GM19324 (cell line): ENCODE data around the gene ENO1.
A peak's percentile ranks its signal among the peaks of the same experiment; 100 is the strongest.
"Not testable (repeated sequence)": the region's sequence is repeated elsewhere in the genome, so short reads cannot be mapped to it uniquely, and the experiment has no call there.

Experiments used
- ATAC-seq: cut with Tn5 transposase; IDR thresholded peaks from one replicate; pipeline ENCODE4 v1.9.1; 2021; ENCODE audit warnings: mild to moderate bottlenecking, moderate library complexity; ENCODE audit not compliant: unreplicated experiment, low FRiP score

ENO1 gene

DNA sequence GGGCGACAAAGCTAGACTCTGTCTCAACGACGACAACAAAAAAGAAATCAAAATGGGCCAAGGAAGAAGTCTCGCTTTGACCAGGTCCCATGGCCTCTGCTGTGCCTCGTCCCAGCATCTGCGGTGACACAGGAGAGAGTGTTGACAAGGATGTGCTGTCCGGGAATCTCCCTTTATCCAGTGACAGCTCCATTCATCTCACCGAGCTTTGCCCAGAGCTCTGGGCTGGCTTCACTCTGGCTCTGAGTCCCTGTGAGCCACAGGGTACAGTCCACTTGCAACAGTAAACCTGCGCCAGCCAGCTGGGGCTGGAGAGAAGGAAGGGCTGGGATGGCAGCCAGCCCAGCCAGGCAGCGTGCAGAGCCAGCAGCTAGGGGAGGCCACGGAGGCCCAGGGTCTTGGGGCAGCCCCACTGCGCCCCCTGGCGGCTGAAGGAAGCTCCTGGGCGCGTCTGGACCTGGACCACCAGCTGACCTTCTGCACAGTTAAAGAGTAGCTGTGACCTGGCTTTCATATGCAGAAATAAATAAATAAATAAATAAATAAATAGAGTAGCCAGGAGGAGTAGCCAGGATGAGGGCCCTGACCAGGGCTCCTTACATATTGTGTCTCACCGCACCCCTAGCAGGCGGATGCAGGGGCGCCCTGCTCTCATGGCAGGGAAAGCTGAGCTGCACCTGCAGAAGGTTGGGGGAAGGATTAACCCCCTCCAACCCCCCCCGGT is 29.7 kb downstream of the ENO1 start:
- ATAC-seq: no peak

DNA sequence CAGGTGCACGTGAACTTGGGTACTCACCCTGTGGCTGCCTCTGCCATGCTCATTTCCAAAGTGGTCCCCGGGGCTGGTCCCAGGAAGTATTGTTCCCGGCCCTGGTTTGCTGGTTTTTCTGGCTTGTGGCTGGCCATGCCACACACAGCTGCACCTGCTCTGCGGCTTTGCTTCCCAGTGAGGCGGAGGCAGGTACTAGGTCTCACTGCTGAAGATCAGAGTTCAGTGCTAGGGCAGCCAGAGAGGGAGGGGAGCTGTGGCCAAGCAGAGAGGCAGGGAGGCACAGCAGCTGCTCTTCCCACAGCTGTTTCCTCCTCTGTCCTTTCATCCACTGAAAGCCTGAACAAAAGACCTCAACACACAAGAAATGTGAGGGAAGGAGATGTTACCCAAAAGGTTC is 30.5 kb downstream of the ENO1 start:
- no peak for ATAC-seq

DNA sequence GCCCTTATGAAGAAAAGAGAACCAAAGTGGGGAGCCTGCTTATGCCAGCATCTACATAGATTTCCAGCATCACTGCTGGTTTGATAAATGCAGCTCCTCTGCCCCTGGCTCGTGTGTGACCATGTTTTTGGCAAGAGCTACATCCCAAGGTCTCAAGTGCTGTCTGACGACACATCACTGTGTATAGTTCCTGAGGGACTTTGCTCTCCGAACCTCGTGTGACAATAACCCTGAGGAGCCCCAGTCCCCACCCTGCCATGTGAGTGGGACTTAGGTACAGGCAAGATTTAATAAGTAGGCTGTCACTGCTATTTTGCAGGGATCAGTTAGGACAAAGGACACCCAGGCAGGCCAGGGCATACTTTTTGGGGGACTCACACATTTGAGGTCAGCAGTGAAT is 32.2 kb downstream of the ENO1 start:
- no peak for ATAC-seq

DNA sequence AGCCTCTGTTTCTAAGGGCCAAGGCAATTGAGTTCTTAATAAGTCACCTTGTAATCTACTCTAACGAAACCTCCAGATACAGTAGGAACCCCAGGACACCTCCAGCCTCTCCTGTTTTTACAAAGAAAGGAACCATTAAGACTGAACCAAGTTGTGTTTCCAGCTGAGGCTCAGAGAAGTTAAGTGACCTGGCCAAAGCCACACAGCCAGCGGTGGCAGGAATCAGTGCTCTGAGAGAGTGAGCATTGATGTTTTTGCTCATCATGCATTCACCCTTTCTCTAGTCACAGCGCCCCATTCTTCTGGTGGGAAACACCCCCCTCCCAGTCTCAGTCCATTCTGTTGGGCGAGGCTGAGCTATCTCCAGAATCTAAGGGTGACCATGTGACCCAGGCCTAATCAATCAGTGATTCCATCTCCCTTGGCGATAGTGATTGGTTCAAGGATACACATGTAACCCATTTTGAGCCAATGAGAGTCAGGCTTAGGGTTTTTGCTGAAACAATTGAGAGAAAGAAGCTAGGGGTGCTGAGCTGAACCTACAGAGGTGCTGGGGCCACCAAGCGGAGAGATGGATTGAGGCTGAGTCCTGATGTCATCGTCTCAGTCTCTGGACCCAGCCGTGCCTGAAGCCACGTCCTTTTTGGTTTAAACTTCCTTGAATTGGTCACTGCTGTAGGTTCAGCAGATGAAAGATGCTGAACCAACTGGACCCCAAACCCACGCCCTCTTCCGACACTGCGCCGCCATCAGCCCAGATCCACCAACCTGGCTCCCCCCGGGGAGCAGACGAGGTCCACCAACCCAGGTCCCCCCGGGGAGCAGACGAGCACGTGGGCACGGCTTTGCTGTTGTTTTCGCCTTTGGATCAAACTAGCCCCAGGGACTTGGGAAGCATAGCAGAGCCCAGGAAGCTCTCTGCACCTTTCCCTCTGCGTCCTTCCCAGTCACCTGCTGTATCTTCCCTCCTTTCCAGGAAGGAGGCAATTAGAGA is 33.1 kb downstream of the ENO1 start:
- no peak for ATAC-seq

DNA sequence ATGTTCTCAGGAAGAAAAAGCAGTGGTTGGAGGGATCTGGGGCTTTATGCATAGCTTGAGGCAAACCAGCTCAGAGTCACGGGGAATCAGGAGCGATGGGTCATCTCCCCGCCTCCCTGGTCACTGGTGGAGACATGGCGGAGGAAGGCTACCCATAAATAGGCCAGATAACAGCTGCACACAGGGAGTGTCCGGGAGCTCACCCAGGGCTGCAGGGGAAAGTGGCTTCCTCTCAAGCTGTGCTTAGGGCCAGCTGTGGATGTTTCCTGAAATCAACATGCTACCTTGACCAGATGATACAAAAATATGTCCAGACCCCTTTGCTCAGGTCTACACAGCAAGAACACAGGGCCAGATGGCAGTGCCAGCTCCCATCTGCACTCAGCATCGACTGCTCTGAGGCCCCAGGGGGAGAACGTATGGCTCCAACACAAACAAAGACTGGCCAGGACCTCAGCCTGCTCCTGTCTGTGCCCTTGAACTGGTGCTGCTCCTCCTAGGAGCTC is 33.9 kb downstream of the ENO1 start:
- ATAC-seq: no peak

DNA sequence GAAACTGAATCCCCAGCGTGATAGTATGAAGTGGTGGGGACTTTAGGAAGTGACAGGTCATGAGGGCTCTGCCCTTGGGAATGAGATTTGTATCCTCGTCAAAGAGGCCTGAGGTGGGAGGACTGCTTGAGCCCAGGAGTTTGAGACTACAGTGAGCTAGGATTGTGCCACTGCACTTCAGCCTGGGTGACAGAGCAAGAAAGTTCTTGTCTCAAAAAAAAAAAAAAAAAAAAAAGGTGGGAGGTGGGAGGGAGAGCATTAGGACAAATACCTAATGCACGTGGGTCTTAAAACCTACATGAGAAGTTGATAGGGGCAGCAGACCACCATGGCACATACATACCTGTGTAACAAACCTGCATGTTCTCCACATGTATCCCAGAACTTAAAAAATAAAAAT is 37.1 kb downstream of the ENO1 start:
- ATAC-seq: no peak

DNA sequence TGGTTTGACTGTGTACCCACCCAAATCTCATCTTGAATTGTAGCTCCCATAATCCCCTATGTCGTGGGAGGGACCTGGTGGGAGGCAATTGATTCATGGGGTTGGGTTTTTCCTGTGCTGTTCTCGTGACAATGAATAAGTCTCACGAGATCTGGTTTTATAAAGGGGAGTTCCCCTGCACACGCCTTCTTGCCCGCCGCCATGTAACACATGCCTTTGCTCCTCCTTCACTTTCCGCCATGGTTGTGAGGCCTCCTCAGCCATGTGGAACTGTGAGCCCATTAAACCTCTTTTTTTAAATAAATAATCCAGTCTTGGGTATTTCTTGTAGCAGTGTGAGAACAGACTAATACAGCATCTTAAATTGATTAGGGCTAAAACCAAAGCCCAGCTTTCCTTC is 38.5 kb downstream of the ENO1 start:
- ATAC-seq: no peak

DNA sequence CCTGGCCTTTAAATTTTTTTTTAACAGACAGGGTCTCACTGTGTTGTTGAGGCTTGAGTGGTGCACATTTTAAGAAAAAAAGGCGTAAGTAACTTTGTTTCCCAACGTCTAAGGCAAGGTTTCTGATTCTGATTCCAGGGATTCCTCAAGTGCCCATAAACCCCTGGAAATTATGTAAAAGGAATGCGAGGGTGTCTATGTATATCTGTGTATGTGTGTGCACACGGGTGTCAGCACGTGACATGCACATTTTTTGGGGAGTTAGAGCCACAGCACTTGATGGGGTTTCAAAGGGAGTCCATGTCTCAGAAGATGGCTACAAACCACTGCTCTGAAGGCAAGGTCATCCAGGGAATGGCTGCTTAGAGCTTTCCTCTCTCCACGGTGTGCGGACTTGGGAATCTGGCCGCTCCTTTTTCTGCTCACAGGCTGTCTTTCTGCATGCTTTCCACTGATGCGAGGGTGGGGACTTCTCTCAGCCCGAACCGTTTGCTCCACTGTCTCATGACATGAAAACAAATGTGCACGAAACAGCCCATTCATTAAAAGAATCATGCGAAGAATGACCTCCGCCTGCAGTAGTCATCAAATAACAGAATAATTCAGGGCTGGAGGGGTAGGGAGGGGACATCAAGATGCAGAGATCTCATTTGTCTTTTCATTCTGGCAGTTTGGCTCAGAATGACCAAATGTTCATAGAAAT is 42.4 kb downstream of the ENO1 start:
- no peak for ATAC-seq

DNA sequence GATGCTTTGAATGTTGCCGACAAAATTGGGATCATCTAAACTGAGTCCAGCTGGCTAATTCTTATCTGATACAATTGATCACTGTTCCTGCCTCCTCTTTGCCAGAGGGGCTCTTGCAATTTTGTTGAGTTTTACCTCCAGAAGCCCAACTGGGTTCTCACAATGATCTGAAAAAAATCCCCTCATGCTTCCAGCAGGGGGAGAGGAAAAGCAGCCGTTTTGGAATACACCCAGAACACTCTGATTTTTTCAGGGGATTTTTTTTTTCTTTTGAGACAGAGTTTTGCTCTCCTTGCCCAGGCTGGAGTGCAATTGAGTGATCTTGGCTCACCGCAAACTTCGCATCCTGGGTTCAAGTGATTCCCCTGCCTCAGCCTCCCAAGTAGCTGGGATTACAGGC is 47.1 kb downstream of the ENO1 start:
- no peak for ATAC-seq

DNA sequence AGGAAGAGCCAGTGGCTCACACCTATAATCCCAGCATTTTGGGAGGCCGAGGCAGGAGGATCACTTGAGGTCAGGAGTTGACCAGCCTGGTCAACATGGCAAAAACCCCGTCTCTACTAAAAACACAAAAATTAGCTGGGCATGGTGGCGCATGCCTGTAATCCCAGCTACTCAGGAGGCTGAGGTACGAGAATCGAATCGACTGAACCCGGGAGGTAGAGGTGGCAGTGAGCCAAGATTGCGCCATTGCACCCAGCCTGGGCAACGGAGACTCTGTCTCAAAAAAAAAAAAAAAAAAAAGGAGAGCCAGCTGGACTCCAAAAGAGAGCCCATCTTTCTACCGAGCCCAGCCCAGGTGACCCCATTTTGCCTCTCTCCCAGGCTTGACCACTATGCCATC is 47.8 kb downstream of the ENO1 start:
- ATAC-seq: not testable (repeated sequence)

DNA sequence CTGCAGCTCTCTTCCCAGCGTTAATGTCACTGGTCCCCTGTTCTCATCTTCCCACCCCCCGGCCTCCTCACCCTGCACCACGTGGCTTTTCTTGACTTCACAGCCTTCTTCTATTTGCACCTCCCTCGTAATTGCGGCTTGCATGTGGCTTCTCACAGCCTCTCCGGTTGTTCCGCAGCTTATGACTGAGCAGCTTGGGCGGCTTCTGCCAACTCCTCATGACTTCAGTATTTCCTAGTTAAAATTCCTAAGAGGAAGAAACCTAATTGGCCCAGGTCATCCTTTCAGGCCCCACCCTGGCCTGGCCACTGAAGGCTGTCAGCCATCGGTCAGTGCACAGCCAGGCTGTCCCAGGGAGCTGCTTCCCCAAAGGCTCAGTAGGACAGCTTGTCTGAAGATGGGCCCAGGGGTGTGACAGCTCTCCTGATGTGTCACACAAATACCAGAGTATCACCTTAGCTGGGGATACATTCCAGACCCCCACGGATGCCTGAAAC is 52.5 kb downstream of the ENO1 start:
- ATAC-seq: no peak

DNA sequence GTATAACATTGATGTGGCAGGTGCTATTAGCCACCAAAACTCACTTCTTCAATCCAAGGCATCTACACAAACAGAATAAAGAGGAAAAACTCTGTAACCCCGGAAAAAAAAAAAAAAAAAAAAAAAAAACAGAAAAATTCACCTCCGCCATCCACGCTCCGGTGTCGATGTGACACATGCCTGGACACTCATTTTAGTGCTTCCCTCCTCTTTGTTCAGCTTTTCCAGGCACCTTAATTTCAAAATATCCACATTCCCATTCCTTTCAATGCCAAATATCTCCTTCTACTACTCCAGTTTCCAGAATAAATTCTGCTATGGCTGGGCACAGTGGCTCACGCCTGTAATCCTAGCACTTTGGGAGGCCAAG is 55.2 kb downstream of the ENO1 start:
- no peak for ATAC-seq

DNA sequence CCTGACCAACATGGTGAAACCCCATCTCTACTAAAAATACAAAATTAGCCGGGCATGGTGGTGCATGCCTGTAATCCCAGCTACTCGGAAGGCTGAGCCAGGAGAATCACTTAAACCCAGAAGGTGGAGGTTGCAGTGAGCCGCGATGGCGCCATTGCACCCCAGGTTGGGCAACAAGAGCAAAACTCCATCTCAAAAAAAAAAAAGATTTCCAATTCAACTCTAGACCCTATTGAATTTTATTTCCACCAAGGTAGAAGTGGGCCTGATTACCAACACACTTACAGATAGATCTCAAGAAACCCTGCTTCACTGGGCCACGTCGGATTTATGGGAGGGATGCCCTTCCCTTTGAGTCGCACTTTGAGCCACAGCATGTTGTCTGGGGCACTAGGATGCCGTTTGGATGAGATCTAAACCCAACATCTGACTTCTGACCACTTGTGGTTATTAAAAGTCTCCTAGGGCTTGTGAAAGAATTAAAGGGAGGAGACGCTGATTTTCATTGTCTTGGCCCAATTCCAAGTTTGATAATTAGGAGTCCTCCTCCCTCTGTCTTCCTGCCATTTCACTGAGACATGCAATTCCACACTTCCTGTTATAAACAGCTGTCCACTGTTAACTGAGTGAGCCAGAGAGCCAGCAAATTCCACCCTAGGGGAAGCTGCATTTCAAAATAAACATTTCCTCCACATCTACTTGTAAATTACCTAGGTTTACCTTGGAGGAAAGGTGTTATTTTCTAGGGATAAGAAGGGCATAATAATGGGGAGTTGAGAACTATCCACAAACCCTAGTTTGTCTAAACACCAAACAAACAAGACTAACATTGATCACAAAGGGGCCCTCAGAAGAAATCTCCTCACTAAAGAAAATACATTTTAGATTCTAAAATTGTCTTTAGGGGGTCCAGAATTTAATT is 55.9 kb downstream of the ENO1 start:
- no peak for ATAC-seq

DNA sequence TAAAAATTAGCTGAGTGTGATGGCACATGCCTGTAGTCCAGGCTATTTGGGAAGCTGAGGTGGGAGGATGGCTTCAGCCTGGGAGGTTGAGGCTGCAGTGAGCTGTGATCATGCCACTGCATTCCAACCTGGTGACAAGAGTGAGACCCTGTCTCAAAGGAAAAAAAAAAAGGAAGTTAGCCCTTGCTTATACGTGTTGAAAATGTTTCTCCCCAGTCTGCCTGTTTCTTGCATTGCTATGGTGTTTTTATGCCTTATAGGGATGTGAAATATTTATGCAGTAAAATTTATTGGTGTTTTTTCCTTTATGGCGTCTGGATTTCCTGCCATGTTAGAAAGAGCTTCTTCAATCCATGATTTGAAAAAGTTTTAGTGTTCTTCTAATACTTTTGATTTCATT is 57.4 kb downstream of the ENO1 start:
- no peak for ATAC-seq

DNA sequence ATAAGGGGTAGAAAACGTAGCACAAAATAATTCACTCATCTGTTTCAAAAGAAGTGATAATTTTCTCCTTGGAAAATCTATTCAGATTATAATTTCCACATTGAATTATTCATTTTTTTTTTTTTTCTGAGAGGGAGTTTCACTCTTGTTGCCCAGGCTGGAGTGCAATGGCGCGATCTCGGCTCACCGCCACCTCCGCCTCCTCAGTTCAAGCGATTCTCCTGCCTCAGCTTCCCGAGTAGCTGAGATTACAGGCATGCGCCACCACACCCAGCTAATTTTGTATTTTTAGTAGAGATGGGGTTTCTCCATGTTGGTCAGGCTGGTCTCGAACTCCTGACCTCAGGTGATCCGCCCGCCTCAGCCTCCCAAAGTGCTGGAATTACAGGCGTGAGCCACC is 59.7 kb downstream of the ENO1 start:
- not testable (repeated sequence) for ATAC-seq

DNA sequence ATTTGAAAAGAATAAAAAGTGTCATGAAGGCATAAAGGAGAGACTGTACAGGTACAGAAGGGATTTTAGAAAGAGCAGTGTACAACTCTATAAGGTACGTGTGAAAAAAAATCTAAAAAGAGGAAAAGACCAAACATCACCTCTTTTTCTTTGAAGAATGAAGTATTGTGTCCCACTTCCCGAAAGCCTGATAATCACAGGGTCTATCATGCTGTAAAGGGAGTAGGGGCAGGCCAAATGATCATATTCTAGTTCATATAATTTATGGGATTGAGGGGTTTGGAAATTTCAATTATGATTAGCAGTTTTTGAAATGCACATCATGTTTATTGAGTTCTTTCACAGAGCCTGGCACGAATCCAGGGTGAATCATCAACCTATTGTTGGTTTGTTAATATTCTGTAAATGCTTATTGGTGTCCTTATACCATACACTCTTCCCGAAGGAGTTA is 60.1 kb downstream of the ENO1 start:
- no peak for ATAC-seq

DNA sequence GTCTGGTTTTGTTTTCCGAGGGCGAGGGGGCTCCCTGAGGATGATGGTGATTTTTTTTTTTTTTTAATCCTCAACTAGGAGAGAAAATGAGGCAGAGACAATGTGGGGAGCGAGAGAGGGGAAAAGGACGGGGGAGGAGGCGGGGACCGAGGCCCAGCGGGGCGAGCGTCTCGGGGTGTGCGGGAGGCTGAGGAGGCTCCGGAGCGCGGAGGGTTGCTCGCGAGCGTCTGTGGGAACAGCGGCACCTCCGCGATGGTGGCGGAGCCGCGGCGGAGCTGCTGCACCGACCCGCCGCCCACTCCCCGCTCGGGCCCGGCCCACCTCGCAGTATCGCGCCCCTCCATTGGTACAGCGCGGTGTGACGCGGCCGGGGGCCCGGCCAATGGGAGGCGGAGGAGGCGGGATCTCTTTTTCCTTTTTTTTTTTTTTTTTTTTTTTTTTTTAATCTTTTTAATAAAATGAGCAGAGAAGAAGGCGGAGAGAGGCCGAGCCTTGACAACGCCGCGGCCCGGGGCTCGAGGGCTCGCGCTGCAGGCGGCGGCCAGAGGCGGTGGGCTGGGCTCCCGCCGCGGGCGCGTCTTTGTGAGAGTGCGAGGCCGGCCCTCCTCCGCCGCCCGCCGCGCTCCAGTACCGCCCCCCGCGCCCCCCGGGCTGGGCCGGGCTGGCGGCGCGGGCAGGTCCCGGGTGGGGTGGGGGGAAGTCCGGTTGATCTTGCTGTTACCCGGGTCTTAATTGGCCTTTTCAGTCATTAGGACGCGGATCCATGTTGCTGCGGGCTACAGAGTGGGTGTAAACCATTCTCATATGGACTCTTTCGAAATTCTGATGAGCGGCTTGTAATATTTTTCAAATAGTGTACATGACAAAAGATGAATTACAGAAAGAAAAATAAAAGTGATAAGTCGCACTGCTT is 60.8 kb downstream of the ENO1 start, which contains the start of gene RERE:
RERE (minus strand) TSS at position 229 of the 913 bp plus-strand sequence.
- ATAC-seq: peak; percentile 91

DNA sequence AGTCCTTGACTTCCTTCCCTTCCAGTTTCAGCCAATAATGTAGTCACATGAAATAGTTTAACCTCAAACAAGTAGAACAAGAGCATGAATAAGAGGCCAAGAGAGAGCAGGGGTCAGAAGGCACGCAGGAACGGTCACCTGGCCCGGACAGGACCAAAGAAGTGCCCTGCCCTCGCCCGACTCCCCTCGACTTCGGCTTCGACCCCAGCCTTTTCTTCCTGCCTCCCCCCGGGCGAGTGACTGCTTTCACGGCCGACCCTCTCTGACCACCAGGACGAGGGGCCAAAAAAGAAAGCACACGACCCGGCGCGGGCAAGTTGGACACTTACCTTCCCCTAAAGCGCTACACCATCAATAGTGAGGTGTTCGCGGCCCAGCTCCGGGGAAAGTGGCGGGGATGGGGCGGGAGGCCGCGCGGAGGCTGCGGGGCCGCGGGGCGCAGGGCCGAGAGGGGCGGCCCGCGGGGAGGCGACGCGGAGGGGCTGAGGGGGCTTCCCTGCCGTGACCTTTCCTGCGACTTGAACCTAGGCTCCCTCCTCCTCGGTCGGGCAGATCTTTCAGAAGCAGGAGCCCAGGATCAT is 61.6 kb downstream of the ENO1 start:
- ATAC-seq: peak; percentile 20
